Keratinocyte (primary cell): ENCODE results near the gene PPP2R5C. TPM values are rescaled to one million over a fixed set of nuclear protein-coding genes. Genes with fewer than 3 reads are reported as not detected.

ENCODE experiments used
- DNase-seq: peaks from one replicate; pipeline ENCODE4 v3.0.0-alpha.2; 2011; ENCODE audit warnings: low read depth, missing footprints, low spot score
- FAIRE-seq: peaks from 2 replicates; lab custom pipeline; 2011; peaks lifted over from hg19 to GRCh38; lab: Jason Lieb, UNC
- H2AFZ ChIP-seq: 2 replicates; pipeline ENCODE4 v1.6.0; 2012; ENCODE audit warnings: low read length, control low read depth, inconsistent platforms; ENCODE audit not compliant: control insufficient read depth
- H3K27ac ChIP-seq: 2 replicates; pipeline ENCODE4 v1.5.1; 2011; ENCODE audit warnings: low read length; ENCODE audit not compliant: control insufficient read depth, insufficient read depth
- H3K27me3 ChIP-seq: 3 replicates; pipeline ENCODE4 v1.6.0; 2011; ENCODE audit warnings: low read length; ENCODE audit not compliant: control insufficient read depth, insufficient read depth; ENCODE audit errors: extremely low read depth
- H3K36me3 ChIP-seq, 2 experiments: 2 replicates in 1 of 2; 3 replicates in 1 of 2; pipeline ENCODE4 v1.5.1; 2011; ENCODE audit warnings: low read length in 2 of 2, mild to moderate bottlenecking in 1 of 2; ENCODE audit not compliant: control insufficient read depth in 2 of 2, insufficient read depth in 2 of 2; ENCODE audit errors: extremely low read depth in 1 of 2
- H3K4me1 ChIP-seq: 3 replicates; pipeline ENCODE4 v1.5.1; 2011; ENCODE audit warnings: low read length; ENCODE audit not compliant: control insufficient read depth, insufficient read depth; ENCODE audit errors: extremely low read depth
- H3K4me2 ChIP-seq: 3 replicates; pipeline ENCODE4 v1.6.0; 2011; ENCODE audit warnings: low read depth, low read length; ENCODE audit not compliant: control insufficient read depth, insufficient read depth; ENCODE audit errors: extremely low read depth
- H3K4me3 ChIP-seq, 3 experiments: fragments of 200-600 bp in 1 of 3; sonication (generic) in 1 of 3; 2 replicates in 2 of 3; 3 replicates in 1 of 3; pipeline ENCODE4 v1.5.1; 2011 to 2016; ENCODE audit warnings: low read length in 3 of 3, mild to moderate bottlenecking in 3 of 3, control low read depth in 2 of 3, inconsistent platforms in 1 of 3, low read depth in 1 of 3, mixed read lengths in 1 of 3, mixed run types in 1 of 3, moderate library complexity in 1 of 3; ENCODE audit not compliant: control insufficient read depth in 2 of 3, insufficient read depth in 2 of 3; ENCODE audit errors: extremely low read depth in 1 of 3
- H3K79me2 ChIP-seq: 2 replicates; pipeline ENCODE4 v1.6.0; 2012; ENCODE audit warnings: low read length; ENCODE audit not compliant: control insufficient read depth, insufficient read depth
- H3K9ac ChIP-seq: 3 replicates; pipeline ENCODE4 v1.6.0; 2011; ENCODE audit warnings: low read length; ENCODE audit not compliant: control insufficient read depth, insufficient read depth; ENCODE audit errors: extremely low read depth
- H3K9me1 ChIP-seq: 3 replicates; pipeline ENCODE4 v1.6.0; 2011; ENCODE audit warnings: low read length; ENCODE audit not compliant: control insufficient read depth, insufficient read depth; ENCODE audit errors: extremely low read depth
- H3K9me3 ChIP-seq: 2 replicates; pipeline ENCODE4 v1.5.1; 2012; ENCODE audit warnings: low read depth, low read length; ENCODE audit not compliant: control insufficient read depth
- H4K20me1 ChIP-seq: 3 replicates; pipeline ENCODE4 v1.6.0; 2011; ENCODE audit warnings: low read length; ENCODE audit not compliant: control insufficient read depth, insufficient read depth; ENCODE audit errors: extremely low read depth
- EZH2 ChIP-seq: IDR thresholded peaks from one replicate; pipeline ENCODE4 v1.6.1; 2012; ENCODE audit warnings: inconsistent platforms, mild to moderate bottlenecking, low read length, moderate library complexity
- dilution Hi-C: fragments of 300-500 bp; cut with MboI; formaldehyde crosslinking; loops from one replicate; pipeline ENCODE4 v1.7.0; 2020; ENCODE audit warnings: low sequenced_read_pairs; ENCODE audit not compliant: extremely low pct_ligation_motif_present
- polyA plus RNA-seq, 5 experiments: library from polyadenylated mRNA; depleted of rRNA in 3 of 5; stranded (reverse) in 3 of 5; stranded (forward) in 1 of 5; unstranded in 1 of 5; fragments of >200 nt; gene quantifications; 1 replicate in 1 of 5; 2 replicates in 3 of 5; 3 replicates in 1 of 5; pipeline versions ENCODE4 v1.2.1 to v1.2.3, GENCODE V29; 2011 to 2012; ENCODE audit warnings: missing spikeins in 2 of 5, low read depth in 1 of 5, low replicate concordance in 1 of 5
- TF ChIP-seq, protein P1 (sequence below), 3 experiments: IDR thresholded peaks in 1 of 3; conservative IDR thresholded peaks in 1 of 3; optimal IDR thresholded peaks in 1 of 3; 2 replicates in 2 of 3; 3 replicates in 1 of 3; pipeline versions ENCODE3 to v1.5.1; 2011; ENCODE audit warnings: low read length in 3 of 3, mild to moderate bottlenecking in 3 of 3, moderate library complexity in 2 of 3, control low read depth in 1 of 3, inconsistent platforms in 1 of 3; ENCODE audit not compliant: insufficient read depth in 2 of 3; ENCODE audit errors: extremely low read depth in 1 of 3

PPP2R5C gene
- polyA plus RNA-seq, 1 donor (not counting 4 experiments of a cell fraction or from before 2014, with no cell fraction given) = 105 TPM

GRCh38 chr14:101963656-101964296, 202.3 kb downstream of the PPP2R5C start:
- Histone ChIP-seq H3K27ac (no peak overlapping the region), H3K4me3 (peak overlapping the region in 2 of 3 experiments; percentile 12 to 91), H3K4me1 (peaks cover 26% of the 10 kb centered on the region), H3K9me3 (no peaks in the 10 kb centered on the region), H3K9ac (no peak overlapping the region), H2AFZ (peak overlapping the region; percentile 81), H3K4me2 (peak overlapping the region; percentile 67), H3K9me1 (peaks cover 3% of the 10 kb centered on the region), H3K36me3 (peaks cover 4 to 9% of the 10 kb centered on the region in 2 experiments), H4K20me1 (no peaks in the 10 kb centered on the region), H3K79me2 (peaks cover 45% of the 10 kb centered on the region), H3K27me3 (no peaks in the 10 kb centered on the region)
- no peak for TF ChIP-seq EZH2
- DNase-seq (no peak), FAIRE-seq (no peak)
- dilution Hi-C loops = no loop called here

DNA sequence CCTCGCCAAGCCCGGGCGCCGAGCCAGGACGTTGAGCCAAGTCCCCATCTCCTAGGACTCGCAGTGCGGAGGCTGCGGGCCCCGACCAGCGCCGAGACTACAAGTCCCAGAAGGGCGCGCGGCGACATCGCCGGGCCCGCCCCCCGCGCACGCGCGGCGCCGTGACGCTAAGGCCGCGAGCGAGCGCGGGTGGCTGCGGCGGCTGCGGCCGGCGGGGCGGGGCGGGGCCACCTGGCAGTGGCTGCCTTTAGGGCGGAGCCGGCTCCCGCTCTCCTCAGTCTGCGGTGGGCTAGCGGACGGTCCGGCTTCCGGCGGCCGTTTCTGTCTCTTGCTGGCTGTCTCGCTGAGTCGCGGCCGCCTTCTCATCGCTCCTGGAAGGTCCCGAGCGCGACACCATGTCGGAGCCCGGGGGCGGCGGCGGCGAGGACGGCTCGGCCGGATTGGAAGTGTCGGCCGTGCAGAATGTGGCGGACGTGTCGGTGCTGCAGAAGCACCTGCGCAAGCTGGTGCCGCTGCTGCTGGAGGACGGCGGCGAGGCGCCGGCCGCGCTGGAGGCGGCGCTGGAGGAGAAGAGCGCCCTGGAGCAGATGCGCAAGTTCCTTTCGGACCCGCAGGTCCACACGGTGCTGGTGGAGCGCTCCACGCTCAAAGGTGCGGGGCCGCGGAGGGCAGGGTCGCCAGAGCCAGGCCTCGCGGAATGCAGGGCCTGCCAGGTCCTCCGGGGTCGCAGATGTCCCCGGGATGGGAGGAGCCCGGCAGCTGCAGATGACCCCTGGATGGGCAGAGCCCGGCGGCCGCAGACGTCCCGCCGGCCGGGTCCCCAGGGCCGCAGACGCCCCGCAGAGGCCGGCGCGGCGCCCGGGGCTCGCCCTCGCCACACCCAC, 203.0 kb downstream of the PPP2R5C start, which contains the start of gene DYNC1H1:
Gene DYNC1H1, plus strand, starts transcription at position 277 of the 884 bp plus-strand sequence. Its CDS starts 119 bp downstream, at position 396.
- H3K4me2 ChIP-seq = peak within 1 kb of the TSS; percentile 93
- no peaks in the 10 kb centered on the region for H3K27me3 ChIP-seq
- TF ChIP-seq, protein P1, sequence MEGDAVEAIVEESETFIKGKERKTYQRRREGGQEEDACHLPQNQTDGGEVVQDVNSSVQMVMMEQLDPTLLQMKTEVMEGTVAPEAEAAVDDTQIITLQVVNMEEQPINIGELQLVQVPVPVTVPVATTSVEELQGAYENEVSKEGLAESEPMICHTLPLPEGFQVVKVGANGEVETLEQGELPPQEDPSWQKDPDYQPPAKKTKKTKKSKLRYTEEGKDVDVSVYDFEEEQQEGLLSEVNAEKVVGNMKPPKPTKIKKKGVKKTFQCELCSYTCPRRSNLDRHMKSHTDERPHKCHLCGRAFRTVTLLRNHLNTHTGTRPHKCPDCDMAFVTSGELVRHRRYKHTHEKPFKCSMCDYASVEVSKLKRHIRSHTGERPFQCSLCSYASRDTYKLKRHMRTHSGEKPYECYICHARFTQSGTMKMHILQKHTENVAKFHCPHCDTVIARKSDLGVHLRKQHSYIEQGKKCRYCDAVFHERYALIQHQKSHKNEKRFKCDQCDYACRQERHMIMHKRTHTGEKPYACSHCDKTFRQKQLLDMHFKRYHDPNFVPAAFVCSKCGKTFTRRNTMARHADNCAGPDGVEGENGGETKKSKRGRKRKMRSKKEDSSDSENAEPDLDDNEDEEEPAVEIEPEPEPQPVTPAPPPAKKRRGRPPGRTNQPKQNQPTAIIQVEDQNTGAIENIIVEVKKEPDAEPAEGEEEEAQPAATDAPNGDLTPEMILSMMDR (optimal IDR thresholded peaks at IDR 0.05 in 1 of 3, IDR thresholded peaks at IDR 0.05 in 1 of 3, conservative IDR thresholded peaks at IDR 0.05 in 1 of 3; ENCODE audit: extremely low read depth in 1 of 3, insufficient read depth in 2 of 3, low read length in 3 of 3) = no peak
- TF ChIP-seq EZH2 = no peak
- FAIRE-seq (no peak), DNase-seq (peak; percentile 28)
- H3K79me2 ChIP-seq = peaks cover 51% of the 10 kb centered on the region
- peak within 1 kb of the TSS; percentile 81 for H3K9ac ChIP-seq
- H3K9me3 ChIP-seq = no peaks in the 10 kb centered on the region
- dilution Hi-C loops = no loop called here
- peak within 1 kb of the TSS; percentile 66 for H3K27ac ChIP-seq
- no peaks in the 10 kb centered on the region for H4K20me1 ChIP-seq
- peak within 1 kb of the TSS; percentile 81 for H2AFZ ChIP-seq
- H3K4me1 ChIP-seq = peaks cover 26% of the 10 kb centered on the region
- H3K9me1 ChIP-seq = peaks cover 3% of the 10 kb centered on the region
- H3K4me3 ChIP-seq = peak within 1 kb of the TSS; percentile 90 to 95 (median 91)
- peaks cover 4 to 12% of the 10 kb centered on the region in 2 experiments for H3K36me3 ChIP-seq
